A673 (cell line): Measurements from ENCODE around the gene AK3.

Source experiments
- CTCF ChIP-seq: fragments of 300-800, 200-600 bp; sonication (generic); conservative IDR thresholded peaks from 2 replicates; pipeline ENCODE4 v1.5.1; 2017; ENCODE audit warnings: low read depth, mild to moderate bottlenecking, antibody characterized with exemption, low read length, moderate library complexity, mixed read lengths
- EZH2 ChIP-seq: fragments of 200-600 bp; sonication (generic); IDR thresholded peaks from 2 replicates; pipeline ENCODE4 v1.6.1; 2017; ENCODE audit warnings: borderline replicate concordance, low read depth, mild to moderate bottlenecking, mixed read lengths, antibody characterized with exemption, low read length; ENCODE audit not compliant: poor library complexity, severe bottlenecking

GRCh38 chr9:4717815-4718214 is 23.2 kb downstream of the AK3 start:
- TF ChIP-seq CTCF (no peak), EZH2 (no peak)
